ENCODE measurements around the gene ZCCHC13.

DNA sequence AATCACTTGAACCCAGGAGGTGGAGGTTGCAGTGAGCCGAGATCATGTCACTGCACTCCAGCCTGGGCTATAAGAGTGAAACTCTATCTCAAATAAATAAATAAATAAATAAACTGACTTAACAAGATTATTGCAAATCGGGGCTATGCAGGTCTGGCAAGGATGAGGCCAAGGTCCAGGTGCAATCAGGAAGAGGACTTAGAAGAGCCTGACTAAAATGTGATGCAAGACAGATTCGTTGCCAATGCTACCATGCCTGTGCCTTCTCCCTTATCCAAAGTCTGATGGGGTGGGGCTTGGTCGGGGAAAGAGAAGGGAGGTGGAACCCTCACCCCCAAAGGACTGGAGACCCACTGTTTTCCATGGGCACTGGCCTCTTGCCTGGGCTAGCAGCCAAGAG, 14.7 kb downstream of the ZCCHC13 start:
- TF ChIP-seq, protein P1, sequence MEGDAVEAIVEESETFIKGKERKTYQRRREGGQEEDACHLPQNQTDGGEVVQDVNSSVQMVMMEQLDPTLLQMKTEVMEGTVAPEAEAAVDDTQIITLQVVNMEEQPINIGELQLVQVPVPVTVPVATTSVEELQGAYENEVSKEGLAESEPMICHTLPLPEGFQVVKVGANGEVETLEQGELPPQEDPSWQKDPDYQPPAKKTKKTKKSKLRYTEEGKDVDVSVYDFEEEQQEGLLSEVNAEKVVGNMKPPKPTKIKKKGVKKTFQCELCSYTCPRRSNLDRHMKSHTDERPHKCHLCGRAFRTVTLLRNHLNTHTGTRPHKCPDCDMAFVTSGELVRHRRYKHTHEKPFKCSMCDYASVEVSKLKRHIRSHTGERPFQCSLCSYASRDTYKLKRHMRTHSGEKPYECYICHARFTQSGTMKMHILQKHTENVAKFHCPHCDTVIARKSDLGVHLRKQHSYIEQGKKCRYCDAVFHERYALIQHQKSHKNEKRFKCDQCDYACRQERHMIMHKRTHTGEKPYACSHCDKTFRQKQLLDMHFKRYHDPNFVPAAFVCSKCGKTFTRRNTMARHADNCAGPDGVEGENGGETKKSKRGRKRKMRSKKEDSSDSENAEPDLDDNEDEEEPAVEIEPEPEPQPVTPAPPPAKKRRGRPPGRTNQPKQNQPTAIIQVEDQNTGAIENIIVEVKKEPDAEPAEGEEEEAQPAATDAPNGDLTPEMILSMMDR (IDR thresholded peaks at IDR 0.05; ENCODE audit: low read depth, low read length): no peak
- TF ChIP-seq EZH2phosphoT487 (IDR thresholded peaks at IDR 0.05; ENCODE audit: low read depth): no peak

All from OCI-LY3 (cell line).